ENCODE results near the gene GPI. TPM values are rescaled to one million over a fixed set of nuclear protein-coding genes. Genes with fewer than 3 reads are reported as not detected.

GPI gene
- total and polyA plus RNA-seq, 2 of the 8 experiments (the other 6 are each of a cell fraction or from before 2014, with no cell fraction given): 171 to 360 TPM

DNA sequence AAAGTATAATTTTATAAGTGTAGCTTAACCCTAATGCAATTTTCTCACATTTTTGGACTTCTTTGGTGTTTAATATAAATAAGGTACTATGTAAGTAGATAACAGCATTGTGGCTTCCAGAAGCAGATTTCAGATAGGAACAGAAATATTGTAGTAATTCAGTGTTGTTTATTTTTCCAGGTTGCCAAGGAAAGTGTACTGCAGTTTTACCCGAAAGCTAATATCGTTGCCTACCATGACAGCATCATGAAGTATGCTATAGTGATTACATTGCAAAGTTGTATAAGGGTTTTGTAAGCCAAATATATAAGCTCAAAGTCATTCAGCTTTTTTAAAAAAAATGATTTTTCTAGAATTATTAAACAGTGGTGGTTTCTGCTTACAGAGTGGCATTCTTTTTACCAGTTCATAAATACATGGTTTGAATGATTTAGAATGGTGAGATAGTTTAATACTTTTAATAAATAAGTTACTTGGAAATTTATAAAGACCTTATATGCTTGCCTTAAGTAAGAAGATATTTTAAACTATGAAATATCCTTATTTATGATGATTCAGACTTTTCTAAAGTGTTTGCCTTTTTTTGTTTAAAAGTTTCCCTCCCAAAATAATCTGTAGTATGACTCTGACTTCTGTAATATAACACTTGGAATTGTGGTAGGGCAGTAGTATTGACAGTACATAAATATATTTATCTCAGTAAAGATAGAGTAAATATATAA is 66.8 kb downstream of the GPI start:
- FAIRE-seq: no peak
- Histone ChIP-seq H3K4me1 (replicated peaks in 1 of 4; ENCODE audit: control insufficient read depth in 3 of 4, insufficient read depth in 4 of 4, low read length in 3 of 4) (peaks cover 0 to 2% (median 0%) of the 10 kb centered on the region in 4 experiments; a peak in 1 of 7 replicates), H4K20me1 (replicated peaks in 1 of 2; ENCODE audit: control insufficient read depth in 1 of 2, insufficient read depth in 2 of 2, low read length in 2 of 2) (peaks cover 14 to 17% of the 10 kb centered on the region in 2 experiments), H3K4me3 (ENCODE audit: extremely low read depth in 1 of 4, insufficient read depth in 2 of 4, low read depth in 3 of 4, low read length in 4 of 4) (no peak overlapping the region), H2BK5ac (ENCODE audit: low read depth, low read length) (no peak overlapping the region), H2BK12ac (ENCODE audit: low read depth, low read length) (no peak overlapping the region), H3K14ac (ENCODE audit: insufficient read length) (no peak overlapping the region), H2BK20ac (ENCODE audit: low read length) (no peak overlapping the region), H2AFZ (ENCODE audit: low read length) (no peak overlapping the region), H3K23ac (ENCODE audit: insufficient read length) (no peak overlapping the region), H3K9me3 (ENCODE audit: insufficient read depth in 2 of 2, low read depth in 1 of 2, low read length in 1 of 2) (no peaks in the 10 kb centered on the region), H3K27me3 (replicated peaks in 1 of 4; ENCODE audit: control insufficient read depth in 3 of 4, extremely low read depth in 1 of 4, insufficient read depth in 3 of 4, low read length in 3 of 4) (no peaks in the 10 kb centered on the region), H4K8ac (ENCODE audit: extremely low read depth, insufficient read depth, low read length) (no peak overlapping the region), H3K18ac (ENCODE audit: extremely low read depth, low read length) (no peak overlapping the region), H3K56ac (replicated peaks; ENCODE audit: insufficient read length, low read depth, low read length) (no peak overlapping the region), H3K9ac (replicated peaks in 1 of 4; ENCODE audit: extremely low read depth in 1 of 4, low read depth in 3 of 4, low read length in 3 of 4) (no peak overlapping the region), H3K79me1 (ENCODE audit: low read depth, low read length) (peaks cover 4% of the 10 kb centered on the region), H2BK15ac (ENCODE audit: low read length) (no peak overlapping the region), H3K23me2 (ENCODE audit: low read depth, low read length) (0 out of 2 replicates have a peak, but pooled peaks cover 3% of the 10 kb centered on the region), H4K5ac (ENCODE audit: insufficient read length, low read depth, low read length) (no peak overlapping the region), H3K4ac (replicated peaks; ENCODE audit: insufficient read length, low read depth, low read length) (no peak overlapping the region), H3K27ac (ENCODE audit: low read depth, low read length) (no peak overlapping the region), H4K91ac (replicated peaks; ENCODE audit: insufficient read length, low read length) (no peak overlapping the region), H3K4me2 (ENCODE audit: insufficient read depth in 1 of 2, low read depth in 2 of 2, low read length in 2 of 2) (no peak overlapping the region; a peak in 1 of 4 replicates), H3K36me3 (ENCODE audit: control insufficient read depth in 2 of 4, insufficient read depth in 4 of 4, low read length in 3 of 4) (peaks cover 6 to 52% (median 32%) of the 10 kb centered on the region in 4 experiments; a peak in 7 of 8 replicates), H2BK120ac (replicated peaks; ENCODE audit: low read depth, low read length) (no peak overlapping the region), H3K79me2 (ENCODE audit: control insufficient read depth in 1 of 2, insufficient read depth in 2 of 2, low read length in 2 of 2) (peaks cover 32 to 77% of the 10 kb centered on the region in 2 experiments), H2AK5ac (ENCODE audit: low read depth, low read length) (no peak overlapping the region)
- DNase-seq (ENCODE audit: low read depth in 1 of 2, low spot score in 2 of 2): no peak
- 98% methylated on average over 2 of the region's 2 CpGs; no CpG with 5 or more reads in 1 of the 2 experiments for WGBS, 2 experiments (ENCODE audit: extremely low coverage in 1 of 2, insufficient coverage in 1 of 2, insufficient read length in 1 of 2, insufficient replicate concordance in 2 of 2, low coverage in 1 of 2, low lambda C conversion rate in 2 of 2, missing lambda C conversion rate in 1 of 2)
- CTCF ChIA-PET (ENCODE audit: partially characterized antibody): interaction anchor here (0.5 to 2.1 kb wide), 9 partner anchors 8 to 1305 kb away, joined by 3 to 7 read pairs (median 3); no protein-coding TSS in a partner anchor
- POLR2A ChIA-PET (ENCODE audit: partially characterized antibody): interaction anchor here (0.6 to 1.5 kb wide), 8 partner anchors 8 to 77 kb away, joined by 3 to 5 read pairs (median 4); no protein-coding TSS in a partner anchor
- no peak for TF ChIP-seq BRCA1 (IDR thresholded peaks at IDR 0.05; ENCODE audit: low read depth, low read length)
- TF ChIP-seq BACH1 (IDR thresholded peaks at IDR 0.05; ENCODE audit: low read length): no peak
- no peak for TF ChIP-seq TCF12 (IDR thresholded peaks at IDR 0.05; ENCODE audit: low read depth, low read length)
- TF ChIP-seq TAF7 (optimal IDR thresholded peaks at IDR 0.05; ENCODE audit: borderline replicate concordance, low read depth, low read length): no peak
- no peak for TF ChIP-seq KDM1A (IDR thresholded peaks at IDR 0.05; ENCODE audit: borderline replicate concordance, low read length)
- TF ChIP-seq RAD21 (IDR thresholded peaks at IDR 0.05 in 1 of 2, conservative IDR thresholded peaks at IDR 0.05 in 1 of 2; ENCODE audit: low read depth in 2 of 2, low read length in 2 of 2): no peak
- TF ChIP-seq KDM5A (IDR thresholded peaks at IDR 0.05; ENCODE audit: low read length): no peak
- no peak for TF ChIP-seq BCL11A (IDR thresholded peaks at IDR 0.05; ENCODE audit: low read depth in 2 of 2, low read length in 2 of 2)
- no peak for TF ChIP-seq SIN3A (conservative IDR thresholded peaks at IDR 0.05 in 1 of 2, IDR thresholded peaks at IDR 0.05 in 1 of 2; ENCODE audit: low read depth in 1 of 2, low read length in 2 of 2)
